Measurements from ENCODE around the gene PPFIBP1.

- TF ChIP-seq, protein P1, sequence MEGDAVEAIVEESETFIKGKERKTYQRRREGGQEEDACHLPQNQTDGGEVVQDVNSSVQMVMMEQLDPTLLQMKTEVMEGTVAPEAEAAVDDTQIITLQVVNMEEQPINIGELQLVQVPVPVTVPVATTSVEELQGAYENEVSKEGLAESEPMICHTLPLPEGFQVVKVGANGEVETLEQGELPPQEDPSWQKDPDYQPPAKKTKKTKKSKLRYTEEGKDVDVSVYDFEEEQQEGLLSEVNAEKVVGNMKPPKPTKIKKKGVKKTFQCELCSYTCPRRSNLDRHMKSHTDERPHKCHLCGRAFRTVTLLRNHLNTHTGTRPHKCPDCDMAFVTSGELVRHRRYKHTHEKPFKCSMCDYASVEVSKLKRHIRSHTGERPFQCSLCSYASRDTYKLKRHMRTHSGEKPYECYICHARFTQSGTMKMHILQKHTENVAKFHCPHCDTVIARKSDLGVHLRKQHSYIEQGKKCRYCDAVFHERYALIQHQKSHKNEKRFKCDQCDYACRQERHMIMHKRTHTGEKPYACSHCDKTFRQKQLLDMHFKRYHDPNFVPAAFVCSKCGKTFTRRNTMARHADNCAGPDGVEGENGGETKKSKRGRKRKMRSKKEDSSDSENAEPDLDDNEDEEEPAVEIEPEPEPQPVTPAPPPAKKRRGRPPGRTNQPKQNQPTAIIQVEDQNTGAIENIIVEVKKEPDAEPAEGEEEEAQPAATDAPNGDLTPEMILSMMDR (IDR thresholded peaks at IDR 0.05) = no peak
- no peak for TF ChIP-seq POLR2A (IDR thresholded peaks at IDR 0.05)
Measured at GRCh38 chr12:27572486-27573255, 48.7 kb downstream of the PPFIBP1 start.
